ENCODE measurements around the gene OR3A3. TPM values are rescaled to one million over a fixed set of nuclear protein-coding genes. Genes with fewer than 3 reads are reported as not detected.

The OR3A3 gene
- total and polyA plus RNA-seq, 2 of the 8 experiments (the other 6 are each of a cell fraction or from before 2014, with no cell fraction given): not detected

GRCh38 chr17:3398310-3398709 is 12.9 kb upstream of the OR3A3 start, which contains the start of gene OR1E1:
TSS of gene OR1E1 (minus strand) at chr17:3398410. CDS start at chr17:3398410, 0 bp downstream.
- H3K4ac ChIP-seq (replicated peaks; ENCODE audit: insufficient read length, low read depth, low read length): no peak within 1 kb of the TSS
- no peak within 1 kb of the TSS for H2AK5ac ChIP-seq (ENCODE audit: low read depth, low read length)
- no peak within 1 kb of the TSS for H3K14ac ChIP-seq (ENCODE audit: insufficient read length)
- no peaks in the 10 kb centered on the region for H3K79me1 ChIP-seq (ENCODE audit: low read depth, low read length)
- H4K20me1 ChIP-seq (replicated peaks in 1 of 2; ENCODE audit: control insufficient read depth in 1 of 2, insufficient read depth in 2 of 2, low read length in 2 of 2): no peaks in the 10 kb centered on the region
- TF ChIP-seq NRF1 (IDR thresholded peaks at IDR 0.05; ENCODE audit: low read depth, low read length): no peak
- no peak for TF ChIP-seq ASH2L (IDR thresholded peaks at IDR 0.05; ENCODE audit: low read length)
- H2BK15ac ChIP-seq (ENCODE audit: low read length): no peak within 1 kb of the TSS
- no peak within 1 kb of the TSS for H3K4me3 ChIP-seq (ENCODE audit: extremely low read depth in 1 of 4, insufficient read depth in 2 of 4, low read depth in 3 of 4, low read length in 4 of 4)
- FAIRE-seq: no peak
- no peak within 1 kb of the TSS for H4K91ac ChIP-seq (replicated peaks; ENCODE audit: insufficient read length, low read length)
- H3K27ac ChIP-seq (ENCODE audit: low read depth, low read length): no peak within 1 kb of the TSS
- H3K9ac ChIP-seq (replicated peaks in 1 of 4; ENCODE audit: extremely low read depth in 1 of 4, low read depth in 3 of 4, low read length in 3 of 4): no peak within 1 kb of the TSS
- H3K23ac ChIP-seq (ENCODE audit: insufficient read length): no peak within 1 kb of the TSS
- H3K4me1 ChIP-seq (replicated peaks in 1 of 4; ENCODE audit: control insufficient read depth in 3 of 4, insufficient read depth in 4 of 4, low read length in 3 of 4): no peaks in the 10 kb centered on the region
- H3K4me2 ChIP-seq (ENCODE audit: insufficient read depth in 1 of 2, low read depth in 2 of 2, low read length in 2 of 2): no peak within 1 kb of the TSS
- DNase-seq (ENCODE audit: low read depth in 1 of 2, low spot score in 2 of 2): no peak
- H3K79me2 ChIP-seq (ENCODE audit: control insufficient read depth in 1 of 2, insufficient read depth in 2 of 2, low read length in 2 of 2): no peaks in the 10 kb centered on the region
- H2BK5ac ChIP-seq (ENCODE audit: low read depth, low read length): no peak within 1 kb of the TSS
- H2BK120ac ChIP-seq (replicated peaks; ENCODE audit: low read depth, low read length): no peak within 1 kb of the TSS
- H3K23me2 ChIP-seq (ENCODE audit: low read depth, low read length): no peaks in the 10 kb centered on the region
- H4K8ac ChIP-seq (ENCODE audit: extremely low read depth, insufficient read depth, low read length): no peak within 1 kb of the TSS
- no peak within 1 kb of the TSS for H2AFZ ChIP-seq (ENCODE audit: low read length)
- H4K5ac ChIP-seq (ENCODE audit: insufficient read length, low read depth, low read length): no peak within 1 kb of the TSS
- H3K9me3 ChIP-seq (ENCODE audit: insufficient read depth in 2 of 2, low read depth in 1 of 2, low read length in 1 of 2): peaks cover 15 to 40% of the 10 kb centered on the region in 2 experiments
- no peak within 1 kb of the TSS for H2BK12ac ChIP-seq (ENCODE audit: low read depth, low read length)
- no peak within 1 kb of the TSS for H3K18ac ChIP-seq (ENCODE audit: extremely low read depth, low read length)
- no peaks in the 10 kb centered on the region for H3K36me3 ChIP-seq (ENCODE audit: control insufficient read depth in 2 of 4, insufficient read depth in 4 of 4, low read length in 3 of 4)
- no peak within 1 kb of the TSS for H3K56ac ChIP-seq (replicated peaks; ENCODE audit: insufficient read length, low read depth, low read length)
- no peak within 1 kb of the TSS for H2BK20ac ChIP-seq (ENCODE audit: low read length)
- CTCF ChIA-PET (ENCODE audit: partially characterized antibody): no interaction called here
- 89% methylated on average over 1 of the region's 1 CpG; no CpG with 5 or more reads in 1 of the 2 experiments for WGBS, 2 experiments (ENCODE audit: extremely low coverage in 1 of 2, insufficient coverage in 1 of 2, insufficient read length in 1 of 2, insufficient replicate concordance in 2 of 2, low coverage in 1 of 2, low lambda C conversion rate in 2 of 2, missing lambda C conversion rate in 1 of 2)
- POLR2A ChIA-PET (ENCODE audit: partially characterized antibody): no interaction called here
- no peaks in the 10 kb centered on the region for H3K27me3 ChIP-seq (replicated peaks in 1 of 4; ENCODE audit: control insufficient read depth in 3 of 4, extremely low read depth in 1 of 4, insufficient read depth in 3 of 4, low read length in 3 of 4)
